Measurements from ENCODE around the gene ALX4. TPM values are rescaled to one million over a fixed set of nuclear protein-coding genes. Genes with fewer than 3 reads are reported as not detected.

The ALX4 gene
- total RNA-seq, 1 experiment from 2014 or later = not detected

DNA sequence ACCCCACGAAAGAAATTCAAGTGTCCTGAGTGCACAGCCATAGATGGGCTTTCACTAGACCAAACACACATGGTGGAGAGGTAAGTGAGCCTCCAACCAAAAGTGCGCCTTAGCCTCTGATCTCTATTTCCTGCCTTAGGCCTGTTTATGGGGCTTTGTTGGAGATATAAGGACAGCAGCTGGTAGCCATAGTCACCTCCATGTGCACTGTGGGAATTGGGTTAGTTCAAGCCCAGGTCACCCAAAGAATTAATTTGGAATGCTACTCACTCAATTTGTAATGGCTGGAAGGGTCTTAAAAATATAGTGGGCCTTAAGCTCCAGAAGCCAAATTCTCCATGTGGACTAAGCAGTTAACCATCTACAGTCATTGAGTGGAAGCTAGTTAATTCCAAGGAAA is 73.6 kb downstream of the ALX4 start:
- H3K36me3 ChIP-seq (ENCODE audit: insufficient read depth, low read length) = no peaks in the 10 kb centered on the region
- no peak overlapping the region for H3K9ac ChIP-seq (ENCODE audit: low read length)
- no peak overlapping the region for H3K4me3 ChIP-seq (ENCODE audit: low read length)
- no peak overlapping the region for H3K27ac ChIP-seq (ENCODE audit: low read length)
- no peak overlapping the region for H3K4me2 ChIP-seq (ENCODE audit: low read depth, low read length, poor library complexity, severe bottlenecking)
- H3K9me3 ChIP-seq (ENCODE audit: low read length) = no peaks in the 10 kb centered on the region
- no peaks in the 10 kb centered on the region for H3K4me1 ChIP-seq (ENCODE audit: low read length)
- H3K79me2 ChIP-seq (ENCODE audit: low read length) = no peaks in the 10 kb centered on the region
- H3K27me3 ChIP-seq (ENCODE audit: low read length) = no peaks in the 10 kb centered on the region
- H2AFZ ChIP-seq (ENCODE audit: low read length) = no peak overlapping the region
- H4K20me1 ChIP-seq (ENCODE audit: insufficient read depth, low read depth, low read length) = no peaks in the 10 kb centered on the region
- H3K9me2 ChIP-seq (replicated peaks; ENCODE audit: insufficient read depth, low read length) = no peaks in the 10 kb centered on the region
- no peak for DNase-seq

DNA sequence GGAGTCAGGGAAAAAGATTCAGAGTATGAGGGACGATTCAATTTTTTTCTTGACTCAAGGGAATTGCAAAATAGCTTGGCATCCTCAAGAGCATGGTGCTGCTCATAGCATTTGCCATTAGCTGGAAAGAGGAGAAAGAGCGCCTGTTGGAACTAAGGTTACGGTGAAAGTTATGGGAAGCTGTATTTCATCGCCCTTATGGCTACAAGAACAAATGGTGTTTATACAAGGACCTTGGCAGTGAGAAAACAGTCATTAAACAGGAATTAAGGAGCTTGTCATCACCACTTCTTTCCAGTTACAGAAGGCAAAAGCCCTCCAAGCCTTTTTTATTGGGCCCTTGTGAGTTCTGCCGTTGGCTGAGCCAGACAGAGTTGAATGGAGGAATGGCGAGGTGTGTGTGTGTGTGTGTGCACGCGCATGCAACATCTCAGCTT is 74.2 kb downstream of the ALX4 start:
- H3K4me2 ChIP-seq (ENCODE audit: low read depth, low read length, poor library complexity, severe bottlenecking) = no peak overlapping the region
- H3K79me2 ChIP-seq (ENCODE audit: low read length) = no peaks in the 10 kb centered on the region
- no peaks in the 10 kb centered on the region for H3K27me3 ChIP-seq (ENCODE audit: low read length)
- no peaks in the 10 kb centered on the region for H3K4me1 ChIP-seq (ENCODE audit: low read length)
- H3K9me3 ChIP-seq (ENCODE audit: low read length) = no peaks in the 10 kb centered on the region
- no peak overlapping the region for H3K9ac ChIP-seq (ENCODE audit: low read length)
- H3K9me2 ChIP-seq (replicated peaks; ENCODE audit: insufficient read depth, low read length) = no peaks in the 10 kb centered on the region
- H3K36me3 ChIP-seq (ENCODE audit: insufficient read depth, low read length) = no peaks in the 10 kb centered on the region
- H3K27ac ChIP-seq (ENCODE audit: low read length) = no peak overlapping the region
- no peak overlapping the region for H3K4me3 ChIP-seq (ENCODE audit: low read length)
- H4K20me1 ChIP-seq (ENCODE audit: insufficient read depth, low read depth, low read length) = no peaks in the 10 kb centered on the region
- H2AFZ ChIP-seq (ENCODE audit: low read length) = no peak overlapping the region
- DNase-seq = no peak

DNA sequence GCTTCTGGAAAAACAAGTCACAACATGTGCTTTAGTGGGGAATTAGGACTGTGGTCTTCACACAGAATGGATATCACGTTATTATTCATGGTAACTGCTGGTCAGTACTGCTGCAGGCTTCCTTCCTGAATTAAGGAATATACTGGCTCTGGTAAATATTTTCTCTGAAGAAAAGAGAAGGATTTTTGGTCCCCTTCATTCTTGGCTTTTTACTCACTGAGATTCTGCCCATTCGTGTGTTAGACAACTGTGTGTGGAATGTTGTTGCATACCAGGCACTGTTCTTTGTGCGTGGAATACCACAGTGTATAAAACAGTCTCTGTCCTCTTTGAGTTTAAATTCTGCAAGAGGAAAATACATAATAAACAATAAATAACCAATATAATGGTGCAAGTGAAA is 80.3 kb downstream of the ALX4 start:
- H3K36me3 ChIP-seq (ENCODE audit: insufficient read depth, low read length) = no peaks in the 10 kb centered on the region
- DNase-seq = no peak
- H3K4me3 ChIP-seq (ENCODE audit: low read length) = no peak overlapping the region
- no peak overlapping the region for H3K9ac ChIP-seq (ENCODE audit: low read length)
- H3K9me3 ChIP-seq (ENCODE audit: low read length) = no peaks in the 10 kb centered on the region
- peaks cover 9% of the 10 kb centered on the region for H3K4me1 ChIP-seq (ENCODE audit: low read length)
- H3K79me2 ChIP-seq (ENCODE audit: low read length) = no peaks in the 10 kb centered on the region
- H2AFZ ChIP-seq (ENCODE audit: low read length) = no peak overlapping the region
- no peaks in the 10 kb centered on the region for H3K9me2 ChIP-seq (replicated peaks; ENCODE audit: insufficient read depth, low read length)
- no peaks in the 10 kb centered on the region for H3K27me3 ChIP-seq (ENCODE audit: low read length)
- no peak overlapping the region for H3K4me2 ChIP-seq (ENCODE audit: low read depth, low read length, poor library complexity, severe bottlenecking)
- no peak overlapping the region for H3K27ac ChIP-seq (ENCODE audit: low read length)
- H4K20me1 ChIP-seq (ENCODE audit: insufficient read depth, low read depth, low read length) = no peaks in the 10 kb centered on the region

DNA sequence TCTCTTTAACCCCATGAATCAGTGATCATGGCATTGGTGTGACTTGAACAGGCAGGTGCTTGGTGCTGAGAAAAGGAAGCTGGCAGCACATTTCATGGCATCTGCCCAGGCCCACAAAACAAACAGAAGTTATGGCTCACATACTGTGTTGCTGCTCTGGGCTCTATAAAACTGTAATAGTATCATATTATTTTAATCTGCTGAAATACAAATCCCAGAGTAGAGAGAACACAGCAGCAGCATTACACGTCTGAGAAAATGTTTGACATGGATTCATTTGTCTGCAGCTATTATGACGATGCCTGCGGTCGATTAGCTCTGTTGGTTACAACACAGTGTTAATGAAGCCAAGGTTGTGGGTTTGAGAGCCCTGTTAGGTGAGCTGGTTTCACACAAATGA is 80.8 kb downstream of the ALX4 start:
- Histone ChIP-seq H2AFZ (ENCODE audit: low read length) (no peak overlapping the region), H3K36me3 (ENCODE audit: insufficient read depth, low read length) (no peaks in the 10 kb centered on the region), H3K9ac (ENCODE audit: low read length) (no peak overlapping the region), H3K4me1 (ENCODE audit: low read length) (peaks cover 9% of the 10 kb centered on the region), H3K27me3 (ENCODE audit: low read length) (no peaks in the 10 kb centered on the region), H3K9me2 (replicated peaks; ENCODE audit: insufficient read depth, low read length) (no peaks in the 10 kb centered on the region), H3K4me2 (ENCODE audit: low read depth, low read length, poor library complexity, severe bottlenecking) (no peak overlapping the region), H3K79me2 (ENCODE audit: low read length) (no peaks in the 10 kb centered on the region), H4K20me1 (ENCODE audit: insufficient read depth, low read depth, low read length) (no peaks in the 10 kb centered on the region), H3K4me3 (ENCODE audit: low read length) (no peak overlapping the region), H3K9me3 (ENCODE audit: low read length) (no peaks in the 10 kb centered on the region), H3K27ac (ENCODE audit: low read length) (no peak overlapping the region)
- DNase-seq = no peak

DNA sequence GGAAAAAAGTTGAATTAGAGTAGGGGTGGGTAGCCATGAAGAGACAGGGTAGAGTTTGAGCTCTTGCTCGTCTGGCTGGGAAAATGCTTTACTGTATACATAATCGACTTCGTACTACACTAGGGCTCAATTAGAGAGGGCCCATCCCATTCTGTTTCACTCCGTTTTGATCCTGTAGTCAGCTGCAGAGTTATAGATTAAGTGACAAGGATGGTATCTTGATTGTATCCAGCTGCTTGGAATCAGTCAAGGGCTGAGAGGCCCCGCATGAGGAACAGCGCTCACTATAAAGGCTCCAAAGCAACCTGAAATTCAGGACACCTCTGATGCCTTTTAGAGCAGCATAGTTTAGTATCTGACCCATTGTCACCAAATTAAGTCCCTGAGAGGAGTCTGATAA is 81.6 kb downstream of the ALX4 start:
- H3K79me2 ChIP-seq (ENCODE audit: low read length) = no peaks in the 10 kb centered on the region
- no peaks in the 10 kb centered on the region for H4K20me1 ChIP-seq (ENCODE audit: insufficient read depth, low read depth, low read length)
- no peak overlapping the region for H3K9ac ChIP-seq (ENCODE audit: low read length)
- no peak overlapping the region for H3K27ac ChIP-seq (ENCODE audit: low read length)
- H3K4me2 ChIP-seq (ENCODE audit: low read depth, low read length, poor library complexity, severe bottlenecking) = no peak overlapping the region
- no peak overlapping the region for H3K4me3 ChIP-seq (ENCODE audit: low read length)
- no peaks in the 10 kb centered on the region for H3K9me2 ChIP-seq (replicated peaks; ENCODE audit: insufficient read depth, low read length)
- H3K27me3 ChIP-seq (ENCODE audit: low read length) = no peaks in the 10 kb centered on the region
- H3K9me3 ChIP-seq (ENCODE audit: low read length) = no peaks in the 10 kb centered on the region
- no peaks in the 10 kb centered on the region for H3K36me3 ChIP-seq (ENCODE audit: insufficient read depth, low read length)
- H2AFZ ChIP-seq (ENCODE audit: low read length) = no peak overlapping the region
- peaks cover 9% of the 10 kb centered on the region for H3K4me1 ChIP-seq (ENCODE audit: low read length)
- DNase-seq = no peak

DNA sequence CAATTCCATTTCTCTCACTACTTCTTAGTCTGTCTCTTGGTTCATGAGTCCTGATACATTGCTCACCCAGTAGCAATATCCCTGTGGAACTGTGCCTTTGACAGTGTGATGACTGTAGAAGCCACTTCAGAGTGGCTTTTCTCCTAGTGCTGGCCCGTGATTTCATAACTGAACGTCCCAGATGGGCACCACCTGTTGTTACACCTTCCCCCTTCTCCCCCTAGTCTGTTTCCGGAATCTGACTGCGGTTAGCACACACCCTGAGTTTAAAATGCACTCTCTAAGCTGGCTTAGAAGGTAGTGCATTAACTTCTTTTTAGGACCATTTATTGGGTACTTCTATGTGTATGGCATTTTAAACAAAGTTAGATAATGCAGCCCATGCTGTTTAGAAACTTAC is 83.0 kb downstream of the ALX4 start:
- Histone ChIP-seq H3K9ac (ENCODE audit: low read length) (no peak overlapping the region), H3K79me2 (ENCODE audit: low read length) (no peaks in the 10 kb centered on the region), H3K27me3 (ENCODE audit: low read length) (no peaks in the 10 kb centered on the region), H3K9me2 (replicated peaks; ENCODE audit: insufficient read depth, low read length) (no peaks in the 10 kb centered on the region), H3K4me2 (ENCODE audit: low read depth, low read length, poor library complexity, severe bottlenecking) (no peak overlapping the region), H3K4me1 (ENCODE audit: low read length) (peaks cover 9% of the 10 kb centered on the region), H2AFZ (ENCODE audit: low read length) (no peak overlapping the region), H3K4me3 (ENCODE audit: low read length) (no peak overlapping the region), H3K36me3 (ENCODE audit: insufficient read depth, low read length) (no peaks in the 10 kb centered on the region), H3K27ac (ENCODE audit: low read length) (no peak overlapping the region), H3K9me3 (ENCODE audit: low read length) (no peaks in the 10 kb centered on the region), H4K20me1 (ENCODE audit: insufficient read depth, low read depth, low read length) (no peaks in the 10 kb centered on the region)
- DNase-seq = no peak

DNA sequence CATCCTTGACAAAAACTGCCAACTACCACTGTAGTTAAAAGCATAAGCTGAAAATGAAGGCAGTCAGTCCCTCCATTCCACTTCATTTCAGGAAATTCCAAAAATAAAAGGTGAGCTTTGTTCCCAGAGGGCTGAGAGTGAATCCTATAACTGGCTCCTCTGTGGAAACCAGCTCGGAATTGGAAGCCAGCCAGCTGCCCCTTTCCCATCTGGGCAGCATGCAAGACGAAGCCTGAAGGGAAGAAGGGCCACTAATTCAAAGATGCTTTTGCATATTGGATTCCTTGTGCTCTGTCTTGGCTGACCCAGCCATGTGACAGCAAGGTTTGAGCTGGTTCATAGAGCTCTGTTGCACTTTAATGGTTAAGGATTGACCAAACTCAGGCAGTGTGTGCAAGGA is 83.4 kb downstream of the ALX4 start:
- no peak for DNase-seq
- no peak overlapping the region for H2AFZ ChIP-seq (ENCODE audit: low read length)
- no peaks in the 10 kb centered on the region for H3K27me3 ChIP-seq (ENCODE audit: low read length)
- no peaks in the 10 kb centered on the region for H3K9me2 ChIP-seq (replicated peaks; ENCODE audit: insufficient read depth, low read length)
- no peak overlapping the region for H3K9ac ChIP-seq (ENCODE audit: low read length)
- H3K4me2 ChIP-seq (ENCODE audit: low read depth, low read length, poor library complexity, severe bottlenecking) = no peak overlapping the region
- H3K36me3 ChIP-seq (ENCODE audit: insufficient read depth, low read length) = no peaks in the 10 kb centered on the region
- H3K4me1 ChIP-seq (ENCODE audit: low read length) = peaks cover 9% of the 10 kb centered on the region
- no peak overlapping the region for H3K27ac ChIP-seq (ENCODE audit: low read length)
- H3K9me3 ChIP-seq (ENCODE audit: low read length) = no peaks in the 10 kb centered on the region
- H3K4me3 ChIP-seq (ENCODE audit: low read length) = no peak overlapping the region
- H3K79me2 ChIP-seq (ENCODE audit: low read length) = no peaks in the 10 kb centered on the region
- H4K20me1 ChIP-seq (ENCODE audit: insufficient read depth, low read depth, low read length) = no peaks in the 10 kb centered on the region

DNA sequence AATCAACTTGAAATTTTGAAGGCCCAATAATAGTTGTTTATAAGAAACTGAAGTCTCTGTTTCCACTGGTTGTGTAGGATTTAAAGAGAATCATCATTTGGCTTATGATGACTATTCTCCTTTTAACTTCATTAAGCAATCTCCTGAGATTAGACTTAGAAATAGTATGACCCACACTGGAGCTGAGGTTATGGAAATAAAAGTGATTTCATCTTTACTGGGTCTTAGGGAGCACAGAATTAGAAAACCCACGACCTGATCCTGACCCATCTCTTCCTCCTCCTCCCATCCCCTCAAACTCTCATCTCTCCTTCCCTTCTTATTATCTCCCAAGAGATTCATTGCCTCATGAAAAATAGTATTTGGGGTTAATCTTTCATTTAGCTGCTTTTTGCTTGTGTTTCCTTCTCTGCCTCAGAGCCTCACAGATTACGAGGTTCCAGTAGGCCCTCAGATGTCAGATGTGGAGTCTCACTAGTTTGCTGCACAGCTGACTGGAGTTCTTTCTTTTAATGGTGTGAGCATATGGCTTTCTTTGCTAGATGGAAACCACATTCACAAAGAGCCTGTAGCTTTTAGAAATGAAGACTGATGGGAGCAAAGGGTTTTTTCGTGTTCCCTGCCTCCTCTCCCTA is 85.0 kb downstream of the ALX4 start:
- Histone ChIP-seq H3K4me3 (ENCODE audit: low read length) (no peak overlapping the region), H2AFZ (ENCODE audit: low read length) (no peak overlapping the region), H3K27ac (ENCODE audit: low read length) (no peak overlapping the region), H3K9ac (ENCODE audit: low read length) (no peak overlapping the region), H3K4me1 (ENCODE audit: low read length) (peaks cover 9% of the 10 kb centered on the region), H4K20me1 (ENCODE audit: insufficient read depth, low read depth, low read length) (no peaks in the 10 kb centered on the region), H3K9me2 (replicated peaks; ENCODE audit: insufficient read depth, low read length) (no peaks in the 10 kb centered on the region), H3K36me3 (ENCODE audit: insufficient read depth, low read length) (no peaks in the 10 kb centered on the region), H3K27me3 (ENCODE audit: low read length) (no peaks in the 10 kb centered on the region), H3K9me3 (ENCODE audit: low read length) (no peaks in the 10 kb centered on the region), H3K4me2 (ENCODE audit: low read depth, low read length, poor library complexity, severe bottlenecking) (no peak overlapping the region), H3K79me2 (ENCODE audit: low read length) (no peaks in the 10 kb centered on the region)
- no peak for DNase-seq

DNA sequence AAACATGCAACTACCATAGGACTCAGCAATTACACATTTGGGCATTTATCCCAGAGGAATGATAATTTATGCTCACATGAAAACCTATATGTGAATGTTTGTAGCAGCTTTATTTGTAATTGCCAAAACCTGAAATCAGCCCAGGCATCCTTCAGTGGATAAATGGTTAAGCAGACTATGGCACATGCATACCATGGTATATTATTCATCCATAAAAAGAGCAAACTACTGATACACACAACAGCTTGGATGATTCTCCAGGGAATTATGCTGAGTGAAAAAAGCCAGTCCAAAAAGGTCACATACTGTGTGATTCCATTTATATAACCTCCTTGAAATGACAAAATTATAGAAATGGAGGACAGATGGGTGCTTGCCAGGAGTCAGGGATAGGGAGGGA is 86.7 kb downstream of the ALX4 start:
- Histone ChIP-seq H3K79me2 (ENCODE audit: low read length) (no peaks in the 10 kb centered on the region), H3K4me1 (ENCODE audit: low read length) (peaks cover 9% of the 10 kb centered on the region), H3K9me3 (ENCODE audit: low read length) (no peaks in the 10 kb centered on the region), H3K4me2 (ENCODE audit: low read depth, low read length, poor library complexity, severe bottlenecking) (no peak overlapping the region), H3K27me3 (ENCODE audit: low read length) (no peaks in the 10 kb centered on the region), H2AFZ (ENCODE audit: low read length) (no peak overlapping the region), H3K36me3 (ENCODE audit: insufficient read depth, low read length) (no peaks in the 10 kb centered on the region), H3K9me2 (replicated peaks; ENCODE audit: insufficient read depth, low read length) (no peaks in the 10 kb centered on the region), H3K4me3 (ENCODE audit: low read length) (no peak overlapping the region), H3K27ac (ENCODE audit: low read length) (no peak overlapping the region), H3K9ac (ENCODE audit: low read length) (no peak overlapping the region), H4K20me1 (ENCODE audit: insufficient read depth, low read depth, low read length) (no peaks in the 10 kb centered on the region)
- no peak for DNase-seq
